T-helper 2 cell (primary cell): ENCODE results near the gene SLC5A12.
"Not testable (repeated sequence)": the region's sequence is repeated elsewhere in the genome, so short reads cannot be mapped to it uniquely, and the experiment has no call there.

Experiments used
- DNase-seq, 5 experiments: peaks; one replicate each; pipeline versions ENCODE4 v3.0.0 to v3.0.0-alpha.2; 2012 to 2022

SLC5A12 gene

GRCh38 chr11:26649884-26650283 lies 72.0 kb downstream of the SLC5A12 start:
- DNase-seq, result peak in 1 of 5 experiments; percentile 45

- not testable (repeated sequence) for DNase-seq
These were observed 78.5 kb downstream of the SLC5A12 start for GRCh38 chr11:26643314-26643713.

- no peak for DNase-seq
These were observed 89.1 kb downstream of the SLC5A12 start for GRCh38 chr11:26632691-26633159.

GRCh38 chr11:26626346-26626745 lies 95.5 kb downstream of the SLC5A12 start:
- no peak for DNase-seq

GRCh38 chr11:26623076-26623659 lies 98.7 kb downstream of the SLC5A12 start:
- no peak for DNase-seq

GRCh38 chr11:26622181-26622580 lies 99.7 kb downstream of the SLC5A12 start:
- DNase-seq, result no peak

- no peak for DNase-seq
These were observed 100.7 kb downstream of the SLC5A12 start for GRCh38 chr11:26621132-26621531.

- no peak for DNase-seq
These were observed 101.4 kb downstream of the SLC5A12 start for GRCh38 chr11:26620282-26621045.

GRCh38 chr11:26618441-26618840 lies 103.4 kb downstream of the SLC5A12 start:
- no peak for DNase-seq
